Activated naive CD8-positive, alpha-beta T cell treated with anti-CD3 and anti-CD28 coated beads, Interleukin-2, amount 50 U/mL, for 24 hours (primary cell): Measurements from ENCODE around the gene MYO3B.

Experiments used
- ATAC-seq: fragments of 150-1000 bp; cut with Tn5 transposase; one replicate; pipeline ENCODE4 v1.10.0; 2021
- DNase-seq: peaks from one replicate; pipeline ENCODE4 v3.0.0; 2021
- H3K27ac Mint-ChIP-seq: one replicate; pipeline ENCODE4 v1.8.0; 2021; ENCODE audit warnings: mild to moderate bottlenecking, mixed read lengths
- H3K27me3 Mint-ChIP-seq: one replicate; pipeline ENCODE4 v1.8.0; 2021; ENCODE audit warnings: mixed read lengths
- H3K36me3 Mint-ChIP-seq: one replicate; pipeline ENCODE4 v1.8.0; 2021; ENCODE audit warnings: low read depth, mixed read lengths
- H3K4me1 Mint-ChIP-seq: one replicate; pipeline ENCODE4 v1.8.0; 2021; ENCODE audit warnings: mixed read lengths
- H3K4me3 Mint-ChIP-seq: one replicate; pipeline ENCODE4 v1.8.0; 2021; ENCODE audit warnings: mild to moderate bottlenecking, moderate library complexity, mixed read lengths
- H3K9me3 Mint-ChIP-seq: one replicate; pipeline ENCODE4 v1.8.0; 2021; ENCODE audit warnings: mixed read lengths

Gene MYO3B

GRCh38 chr2:170214309-170214948 lies 36.5 kb downstream of the MYO3B start:
- Mint-ChIP-seq H3K36me3 (no peaks in the 10 kb centered on the region), H3K27me3 (peaks cover 5% of the 10 kb centered on the region), H3K27ac (no peak overlapping the region), H3K4me1 (peaks cover 2% of the 10 kb centered on the region), H3K4me3 (no peak overlapping the region), H3K9me3 (no peaks in the 10 kb centered on the region)
- ATAC-seq, result no peak
- DNase-seq, result no peak

GRCh38 chr2:170215021-170215420 lies 37.1 kb downstream of the MYO3B start:
- Mint-ChIP-seq H3K4me1 (peaks cover 2% of the 10 kb centered on the region), H3K27ac (no peak overlapping the region), H3K9me3 (no peaks in the 10 kb centered on the region), H3K4me3 (no peak overlapping the region), H3K27me3 (peaks cover 5% of the 10 kb centered on the region), H3K36me3 (no peaks in the 10 kb centered on the region)
- ATAC-seq, result no peak
- DNase-seq, result no peak

GRCh38 chr2:170216428-170216827 lies 38.5 kb downstream of the MYO3B start:
- H3K4me3 Mint-ChIP-seq, result no peak overlapping the region
- no peak for ATAC-seq
- H3K9me3 Mint-ChIP-seq, result no peaks in the 10 kb centered on the region
- no peak overlapping the region for H3K27ac Mint-ChIP-seq
- H3K4me1 Mint-ChIP-seq, result peaks cover 2% of the 10 kb centered on the region
- DNase-seq, result no peak
- H3K36me3 Mint-ChIP-seq, result no peaks in the 10 kb centered on the region
- peaks cover 4% of the 10 kb centered on the region for H3K27me3 Mint-ChIP-seq

GRCh38 chr2:170216981-170217380 lies 39.0 kb downstream of the MYO3B start:
- Mint-ChIP-seq H3K36me3 (no peaks in the 10 kb centered on the region), H3K9me3 (no peaks in the 10 kb centered on the region), H3K27ac (no peak overlapping the region), H3K4me1 (peaks cover 2% of the 10 kb centered on the region), H3K4me3 (no peak overlapping the region), H3K27me3 (peaks cover 3% of the 10 kb centered on the region)
- no peak for ATAC-seq
- DNase-seq, result no peak

- H3K36me3 Mint-ChIP-seq, result no peaks in the 10 kb centered on the region
- ATAC-seq (no peak), DNase-seq (no peak)
- H3K4me1 Mint-ChIP-seq, result peaks cover 2% of the 10 kb centered on the region
- peaks cover 3% of the 10 kb centered on the region for H3K27me3 Mint-ChIP-seq
- H3K9me3 Mint-ChIP-seq, result no peaks in the 10 kb centered on the region
- H3K27ac Mint-ChIP-seq, result no peak overlapping the region
- H3K4me3 Mint-ChIP-seq, result no peak overlapping the region
These were observed 39.9 kb downstream of the MYO3B start for GRCh38 chr2:170217778-170218251.

GRCh38 chr2:170218456-170218855 lies 40.5 kb downstream of the MYO3B start:
- no peaks in the 10 kb centered on the region for H3K4me1 Mint-ChIP-seq
- H3K9me3 Mint-ChIP-seq, result no peaks in the 10 kb centered on the region
- H3K4me3 Mint-ChIP-seq, result no peak overlapping the region
- H3K36me3 Mint-ChIP-seq, result no peaks in the 10 kb centered on the region
- no peak overlapping the region for H3K27ac Mint-ChIP-seq
- DNase-seq (no peak), ATAC-seq (no peak)
- H3K27me3 Mint-ChIP-seq, result peaks cover 3% of the 10 kb centered on the region

- no peak overlapping the region for H3K27ac Mint-ChIP-seq
These were observed 41.0 kb downstream of the MYO3B start for GRCh38 chr2:170218931-170219330.

GRCh38 chr2:170221317-170222288 lies 43.7 kb downstream of the MYO3B start:
- no peaks in the 10 kb centered on the region for H3K36me3 Mint-ChIP-seq
- no peaks in the 10 kb centered on the region for H3K4me1 Mint-ChIP-seq
- DNase-seq (no peak), ATAC-seq (no peak)
- H3K27ac Mint-ChIP-seq, result no peak overlapping the region
- no peaks in the 10 kb centered on the region for H3K9me3 Mint-ChIP-seq
- H3K27me3 Mint-ChIP-seq, result peaks cover 3% of the 10 kb centered on the region
- no peak overlapping the region for H3K4me3 Mint-ChIP-seq

More at GRCh38 chr2:170218931-170219330, 41.0 kb downstream of the MYO3B start:
- no peak for ATAC-seq
- H3K4me1 Mint-ChIP-seq, result no peaks in the 10 kb centered on the region
- DNase-seq, result no peak
- peaks cover 3% of the 10 kb centered on the region for H3K27me3 Mint-ChIP-seq
- H3K36me3 Mint-ChIP-seq, result no peaks in the 10 kb centered on the region
- H3K4me3 Mint-ChIP-seq, result no peak overlapping the region
- H3K9me3 Mint-ChIP-seq, result no peaks in the 10 kb centered on the region

GRCh38 chr2:170222298-170222697 lies 44.4 kb downstream of the MYO3B start:
- Mint-ChIP-seq H3K27me3 (peaks cover 3% of the 10 kb centered on the region), H3K36me3 (no peaks in the 10 kb centered on the region), H3K9me3 (no peaks in the 10 kb centered on the region), H3K27ac (no peak overlapping the region), H3K4me1 (no peaks in the 10 kb centered on the region), H3K4me3 (no peak overlapping the region)
- no peak for ATAC-seq
- DNase-seq, result no peak

- Mint-ChIP-seq H3K9me3 (no peaks in the 10 kb centered on the region), H3K27ac (no peak overlapping the region), H3K36me3 (no peaks in the 10 kb centered on the region), H3K4me3 (no peak overlapping the region), H3K27me3 (peaks cover 3% of the 10 kb centered on the region), H3K4me1 (no peaks in the 10 kb centered on the region)
- ATAC-seq (no peak), DNase-seq (no peak)
These were observed 44.9 kb downstream of the MYO3B start for GRCh38 chr2:170222842-170223241.

- Mint-ChIP-seq H3K36me3 (no peaks in the 10 kb centered on the region), H3K27ac (no peak overlapping the region), H3K4me1 (no peaks in the 10 kb centered on the region), H3K27me3 (peaks cover 4% of the 10 kb centered on the region), H3K9me3 (no peaks in the 10 kb centered on the region), H3K4me3 (no peak overlapping the region)
- ATAC-seq, result no peak
- DNase-seq, result no peak
These were observed 46.8 kb downstream of the MYO3B start for GRCh38 chr2:170224692-170225294.

GRCh38 chr2:170226216-170226615 lies 48.3 kb downstream of the MYO3B start:
- ATAC-seq (peak; percentile 28), DNase-seq (no peak)
- H3K9me3 Mint-ChIP-seq, result no peaks in the 10 kb centered on the region
- no peak overlapping the region for H3K4me3 Mint-ChIP-seq
- no peaks in the 10 kb centered on the region for H3K4me1 Mint-ChIP-seq
- H3K36me3 Mint-ChIP-seq, result no peaks in the 10 kb centered on the region
- peaks cover 4% of the 10 kb centered on the region for H3K27me3 Mint-ChIP-seq
- H3K27ac Mint-ChIP-seq, result no peak overlapping the region

GRCh38 chr2:170227507-170227947 lies 49.6 kb downstream of the MYO3B start:
- Mint-ChIP-seq H3K27me3 (peaks cover 4% of the 10 kb centered on the region), H3K36me3 (no peaks in the 10 kb centered on the region), H3K9me3 (no peaks in the 10 kb centered on the region), H3K4me1 (no peaks in the 10 kb centered on the region), H3K27ac (no peak overlapping the region), H3K4me3 (no peak overlapping the region)
- no peak for ATAC-seq
- no peak for DNase-seq

GRCh38 chr2:170227951-170228350 lies 50.0 kb downstream of the MYO3B start:
- H3K4me3 Mint-ChIP-seq, result no peak overlapping the region
- no peak overlapping the region for H3K27ac Mint-ChIP-seq
- DNase-seq, result no peak

More at GRCh38 chr2:170227951-170228350, 50.0 kb downstream of the MYO3B start:
- ATAC-seq, result no peak
- Mint-ChIP-seq H3K27me3 (peaks cover 4% of the 10 kb centered on the region), H3K4me1 (no peaks in the 10 kb centered on the region), H3K36me3 (no peaks in the 10 kb centered on the region), H3K9me3 (no peaks in the 10 kb centered on the region)
